Activated CD8-positive, alpha-beta memory T cell treated with anti-CD3 and anti-CD28 coated beads for 24 hours (primary cell): ENCODE data around the gene PIK3C2G.
"Not testable (repeated sequence)": the region's sequence is repeated elsewhere in the genome, so short reads cannot be mapped to it uniquely, and the experiment has no call there.

ENCODE experiments used
- DNase-seq: peaks from one replicate; pipeline ENCODE4 v3.0.0-alpha.2; 2020

Gene PIK3C2G

DNA sequence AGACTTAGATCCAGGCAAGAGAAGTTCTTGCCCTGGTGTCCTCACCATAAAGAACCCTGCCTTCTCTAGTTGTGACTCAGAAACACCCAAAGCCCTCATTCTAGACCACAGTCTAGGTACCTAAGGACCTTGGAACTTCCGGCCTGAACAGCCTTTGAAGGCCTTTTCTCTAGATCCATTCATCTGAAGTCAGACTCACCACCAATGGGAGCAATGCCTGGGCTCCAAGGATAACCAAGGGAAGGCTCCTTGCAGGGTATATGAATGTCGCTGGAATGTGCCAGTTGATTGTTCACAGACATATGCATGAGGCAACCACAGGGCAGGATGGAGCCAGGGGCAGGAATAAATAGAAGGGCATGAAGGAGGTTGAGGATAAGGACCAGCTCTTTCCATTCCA is 390.2 kb downstream of the PIK3C2G start:
- DNase-seq, result no peak

GRCh38 chr12:18652596-18652995 is 391.3 kb downstream of the PIK3C2G start:
- DNase-seq, result no peak

GRCh38 chr12:18653465-18653864 is 392.1 kb downstream of the PIK3C2G start:
- no peak for DNase-seq

- no peak for DNase-seq
These were observed 394.0 kb downstream of the PIK3C2G start for GRCh38 chr12:18655351-18655750.

GRCh38 chr12:18658179-18658578 is 396.9 kb downstream of the PIK3C2G start:
- DNase-seq, result no peak

DNA sequence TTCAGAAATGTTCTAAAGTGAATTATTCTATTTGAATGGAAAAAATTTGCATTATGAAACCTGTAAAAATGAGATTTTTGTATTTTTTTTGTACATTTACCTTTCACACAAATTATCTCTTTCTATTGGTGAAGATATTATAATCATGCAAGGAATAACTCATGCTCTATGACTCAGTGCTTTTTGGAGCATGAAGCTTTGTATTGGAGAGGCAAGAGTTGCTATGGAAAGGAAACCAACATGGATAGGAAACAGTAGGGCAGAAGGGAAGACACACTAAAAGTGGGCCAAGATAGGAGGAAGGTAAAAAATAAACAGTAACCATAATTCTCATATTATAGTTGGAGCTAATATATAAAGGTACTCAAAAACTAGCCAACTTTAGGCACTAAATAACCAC is 397.5 kb downstream of the PIK3C2G start:
- no peak for DNase-seq

GRCh38 chr12:18676141-18676540 is 414.8 kb downstream of the PIK3C2G start:
- DNase-seq, result no peak

DNA sequence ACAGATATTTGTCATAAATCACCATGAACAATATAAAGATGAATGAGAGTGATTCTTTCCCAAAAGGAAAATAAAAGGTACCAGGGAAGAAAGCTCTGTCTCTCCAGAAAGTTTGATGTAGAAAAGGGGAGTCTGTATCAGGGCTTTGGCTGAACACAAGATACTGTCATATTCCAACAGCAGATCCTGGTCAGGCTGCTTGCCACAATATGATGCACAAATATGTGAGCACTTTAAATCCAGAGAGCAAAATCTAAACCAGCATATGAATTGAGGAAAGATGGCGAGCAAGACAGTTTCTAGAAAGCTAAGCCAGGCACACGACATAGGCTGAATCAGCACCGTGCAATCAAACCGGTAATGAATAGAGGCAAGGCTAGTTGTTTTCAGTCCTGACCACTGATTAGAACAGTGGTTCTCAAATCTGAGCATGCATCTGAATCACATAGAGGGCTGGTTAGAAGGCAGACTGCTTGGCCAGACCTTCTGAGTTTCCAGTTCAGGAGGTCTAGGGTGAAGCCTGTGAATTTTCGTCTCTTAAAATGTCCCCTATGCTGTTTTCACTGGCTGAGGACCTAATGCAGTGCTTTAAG is 415.8 kb downstream of the PIK3C2G start:
- no peak for DNase-seq

DNA sequence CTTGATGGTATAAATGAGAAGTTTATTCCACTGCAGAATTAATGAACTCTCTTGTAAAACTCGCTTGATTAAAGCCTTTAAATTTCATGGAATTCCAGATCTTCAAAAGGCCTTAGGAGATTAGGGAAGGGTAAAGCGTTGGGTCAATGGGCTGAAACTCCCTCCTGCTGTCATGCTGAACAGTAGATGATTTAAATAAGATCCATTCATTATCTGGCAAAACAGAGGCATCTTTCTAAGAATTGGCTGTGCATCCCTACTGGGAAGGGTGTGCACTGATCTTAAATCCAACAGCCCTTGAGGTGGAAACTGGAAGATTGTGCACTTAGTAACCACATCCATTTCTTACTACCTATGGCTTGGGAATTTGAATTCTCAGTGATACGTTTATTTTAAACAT is 420.5 kb downstream of the PIK3C2G start:
- DNase-seq, result no peak

GRCh38 chr12:18683327-18684013 is 422.2 kb downstream of the PIK3C2G start:
- no peak for DNase-seq

DNA sequence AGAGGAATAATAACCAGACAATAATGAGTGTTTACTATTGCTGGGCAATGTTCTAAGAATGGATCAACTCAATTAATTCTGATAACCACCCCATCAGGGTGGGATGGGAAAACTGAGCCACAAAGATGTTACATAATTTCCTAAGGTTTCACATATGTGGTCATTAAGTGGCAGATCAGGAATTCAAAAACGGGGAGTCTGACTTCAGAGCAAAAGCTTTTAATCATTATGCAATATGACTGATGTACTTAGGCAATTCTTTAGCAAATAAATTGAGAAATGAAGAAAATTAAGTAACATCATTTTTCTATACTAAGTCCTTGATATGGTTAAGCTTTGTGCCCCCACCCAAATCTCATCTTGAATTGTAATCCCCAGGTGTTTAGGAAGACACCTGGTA is 423.1 kb downstream of the PIK3C2G start:
- DNase-seq, result no peak

DNA sequence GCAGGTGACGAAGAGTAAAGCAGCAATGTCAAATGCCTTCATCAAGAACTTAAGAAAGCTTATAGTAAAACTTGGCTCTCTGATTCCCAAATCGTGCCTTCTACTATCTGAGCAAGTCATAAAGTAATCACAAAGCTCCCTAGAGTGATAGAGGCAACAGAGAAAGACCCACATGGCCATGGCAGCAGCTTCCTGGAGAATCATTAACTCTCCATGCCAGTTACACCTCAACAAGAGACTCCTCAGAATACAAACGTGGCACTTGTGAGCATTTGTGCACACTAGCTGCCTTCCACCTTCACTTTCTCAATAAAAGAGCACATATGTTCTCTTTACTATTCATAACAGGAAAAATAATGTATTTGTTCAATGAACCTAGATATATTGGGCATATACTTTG is 428.5 kb downstream of the PIK3C2G start:
- no peak for DNase-seq

GRCh38 chr12:18690653-18691052 is 429.3 kb downstream of the PIK3C2G start:
- DNase-seq, result no peak

DNA sequence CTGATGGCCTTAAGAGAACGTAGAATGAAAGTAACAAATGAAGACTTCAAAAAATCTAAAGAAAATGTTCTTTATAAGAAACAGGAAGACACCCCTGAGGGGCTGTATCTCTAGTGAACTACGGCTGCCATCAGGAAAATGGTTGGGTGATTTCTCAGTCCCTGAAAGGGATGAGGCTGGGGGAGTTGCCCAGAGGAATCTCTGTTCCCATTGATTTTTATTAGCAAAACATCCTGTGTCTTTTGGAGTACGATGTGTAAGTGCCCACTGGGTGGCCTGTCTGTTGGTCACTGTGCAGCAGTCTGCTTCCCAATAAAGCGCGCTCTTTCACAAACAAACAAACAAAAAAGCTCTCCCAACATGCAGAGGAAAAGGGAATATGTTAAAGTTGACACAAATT is 432.7 kb downstream of the PIK3C2G start:
- DNase-seq, result not testable (repeated sequence)

DNA sequence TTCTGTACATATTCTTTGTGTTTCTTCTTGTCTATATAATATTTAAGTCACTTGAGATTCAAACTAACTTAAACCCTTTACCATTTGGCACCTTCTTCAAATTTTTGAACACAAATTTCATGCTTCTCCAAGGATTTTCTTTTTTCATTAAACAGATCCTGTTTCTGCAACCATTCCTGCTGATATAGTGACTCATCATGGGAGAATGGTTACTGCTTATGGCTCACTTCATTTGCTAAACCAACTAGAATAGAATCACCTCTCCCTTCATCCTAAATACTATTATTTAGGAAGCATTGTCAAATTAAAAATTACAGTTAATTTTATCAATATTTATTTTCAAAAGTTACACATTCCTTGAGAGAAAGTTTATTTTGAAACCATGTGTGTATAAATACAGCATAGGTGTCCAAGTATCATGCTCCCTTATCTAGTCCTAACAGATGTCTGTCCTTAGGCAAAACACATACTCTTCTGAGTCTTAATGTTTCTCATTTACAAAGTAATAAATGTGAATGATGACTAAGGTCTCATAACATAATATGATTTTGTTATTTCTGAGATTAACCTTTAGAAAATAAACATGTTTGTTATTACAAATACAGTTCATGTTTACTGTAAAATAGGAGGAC is 435.8 kb downstream of the PIK3C2G start:
- DNase-seq, result no peak
